Femur (tissue), 1 donor: ENCODE measurements around the gene ADAMTSL1.

Experiments used
- DNase-seq: peaks from one replicate; pipeline ENCODE4 v3.0.0-alpha.2; 2017

ADAMTSL1 gene

DNA sequence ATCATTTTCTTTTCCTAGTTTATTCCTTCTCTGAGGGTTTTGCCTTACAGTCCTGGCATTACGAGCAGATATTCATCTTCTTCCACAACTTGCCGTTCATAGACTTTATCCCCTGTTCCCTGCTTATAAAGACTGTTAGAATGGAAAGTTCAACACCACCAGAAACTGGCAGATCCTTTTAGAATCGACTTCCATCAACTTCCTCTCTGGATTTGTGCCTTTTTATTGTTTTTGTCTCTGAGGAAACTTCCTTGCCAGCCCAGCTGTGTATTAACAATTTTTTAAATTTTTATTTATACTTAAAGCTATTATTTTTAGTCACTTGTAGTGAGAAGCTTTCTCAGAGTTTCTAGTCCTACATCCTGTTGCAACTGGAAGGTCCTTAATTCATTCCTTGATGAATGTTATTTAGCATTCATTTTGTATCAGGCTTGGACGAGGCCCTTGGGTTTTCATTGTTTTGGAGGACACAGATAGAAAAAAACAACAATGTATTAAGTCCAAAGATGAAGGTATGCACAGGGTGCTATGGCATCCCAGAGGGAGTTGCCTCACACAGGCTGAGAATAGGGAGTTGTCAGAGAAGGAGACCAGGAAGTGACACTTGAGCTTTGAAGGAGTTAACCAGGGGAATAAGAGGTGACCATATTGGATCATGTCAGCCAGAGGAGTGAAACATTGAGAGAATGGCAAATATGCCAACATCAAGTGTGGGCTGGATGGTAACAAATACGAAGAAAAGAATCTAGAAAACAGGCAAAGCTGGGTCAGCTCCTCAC lies 81.3 kb downstream of the ADAMTSL1 start:
- DNase-seq, result no peak

DNA sequence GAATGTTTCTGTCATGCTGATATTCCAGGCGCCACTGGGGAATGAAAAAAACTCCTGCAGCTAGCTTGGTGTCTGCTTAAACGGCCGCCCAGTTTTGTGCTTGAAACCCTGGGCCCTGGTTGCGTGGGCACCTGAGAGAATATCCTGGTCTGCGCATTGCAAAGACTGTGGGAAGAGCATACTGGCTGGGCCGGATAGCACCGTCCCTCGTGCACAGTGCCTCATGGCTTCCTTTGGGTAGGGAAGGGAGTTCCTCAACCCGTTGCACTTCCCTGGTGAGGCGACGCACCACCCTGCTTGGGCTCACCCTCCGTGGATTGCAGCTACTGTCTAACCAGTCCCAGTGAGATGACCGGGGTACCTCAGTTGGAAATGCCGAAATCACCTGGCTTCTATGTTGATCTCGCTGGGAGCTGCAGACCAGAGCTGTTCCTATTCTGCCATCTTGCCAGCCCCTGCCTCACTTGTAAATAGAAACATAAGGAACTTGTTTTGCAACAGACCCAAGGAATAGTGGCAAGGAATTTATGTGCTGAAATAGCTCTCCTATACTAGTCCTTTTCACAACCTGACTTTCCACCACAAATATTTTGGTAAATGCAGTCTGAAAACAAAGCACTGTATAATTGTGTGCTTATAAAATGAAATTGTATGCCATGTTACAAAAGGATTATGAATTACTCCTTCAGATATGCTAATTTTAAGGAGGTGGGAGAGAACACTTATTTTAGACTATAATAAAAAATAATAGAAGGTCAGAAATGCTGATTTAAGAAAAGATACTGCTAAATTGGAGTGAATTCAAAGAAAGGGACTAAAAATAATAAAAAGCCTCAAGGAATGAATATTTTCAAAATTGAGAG lies 90.3 kb downstream of the ADAMTSL1 start:
- DNase-seq, result no peak

GRCh38 chr9:18566121-18566520 lies 92.2 kb downstream of the ADAMTSL1 start:
- DNase-seq, result no peak

GRCh38 chr9:18568973-18569372 lies 95.0 kb downstream of the ADAMTSL1 start:
- DNase-seq, result no peak

GRCh38 chr9:18569941-18570630 lies 96.1 kb downstream of the ADAMTSL1 start:
- no peak for DNase-seq

DNA sequence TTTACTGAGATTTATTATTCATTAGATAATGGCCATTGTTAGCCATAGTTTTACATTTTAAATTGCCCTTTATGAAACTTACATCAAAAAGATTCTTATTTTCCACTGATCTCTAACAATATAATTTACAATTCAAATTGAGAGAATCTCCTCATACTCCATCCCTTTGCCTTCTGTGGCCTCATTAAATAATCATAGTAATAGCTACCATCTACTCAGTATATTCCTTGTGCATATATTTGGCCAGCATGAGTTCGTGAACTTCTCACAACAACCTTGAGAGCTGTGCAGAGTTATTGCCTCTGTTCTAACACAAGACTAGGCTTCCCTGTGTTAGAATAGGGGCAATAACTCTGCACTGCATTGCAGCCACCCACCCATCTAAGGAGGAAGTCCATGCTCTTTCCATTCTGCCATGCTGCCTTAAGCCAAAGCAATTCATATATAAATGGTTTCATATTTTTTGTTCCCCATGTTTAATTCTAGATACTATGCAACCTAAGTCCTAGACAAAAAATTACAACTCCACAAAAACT lies 99.1 kb downstream of the ADAMTSL1 start:
- no peak for DNase-seq

DNA sequence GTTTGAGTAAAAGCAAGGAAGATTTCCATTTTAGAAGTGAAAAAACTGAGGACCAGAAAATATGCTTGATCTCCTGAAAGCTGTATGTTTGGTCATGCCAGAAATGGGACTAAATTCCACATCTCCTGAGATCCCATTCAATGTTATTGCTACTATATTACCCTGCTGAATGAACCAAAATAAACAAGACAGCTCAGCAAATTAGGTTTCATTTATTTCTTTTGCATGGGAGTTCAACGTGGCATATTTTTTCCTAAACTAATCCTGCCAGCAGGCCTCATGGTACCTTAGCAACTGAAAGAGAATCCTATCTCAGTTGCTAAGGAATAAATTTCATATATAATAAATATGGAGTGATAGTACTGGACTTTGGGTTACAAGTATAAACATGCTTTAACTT lies 101.7 kb downstream of the ADAMTSL1 start:
- DNase-seq, result no peak

DNA sequence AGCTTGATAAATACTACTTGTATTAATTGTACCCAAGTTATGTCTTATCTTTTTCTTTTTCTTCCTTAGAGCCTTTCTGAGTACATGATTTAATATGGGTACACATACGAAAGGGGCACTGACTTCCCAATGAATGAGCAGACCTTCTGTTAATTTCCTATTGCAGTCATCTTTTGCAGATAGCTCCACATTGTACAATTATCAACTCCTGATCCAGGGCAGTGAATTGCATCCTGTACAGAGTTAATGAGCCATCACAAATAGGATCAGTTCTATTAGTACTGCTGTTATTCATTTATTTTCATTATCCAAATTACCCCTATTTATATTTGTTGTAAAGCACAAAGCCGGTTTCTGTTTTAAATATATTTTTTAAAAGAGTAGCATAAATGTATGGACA lies 105.6 kb downstream of the ADAMTSL1 start:
- no peak for DNase-seq

- no peak for DNase-seq
Observed at GRCh38 chr9:18580151-18580550, 106.2 kb downstream of the ADAMTSL1 start.

GRCh38 chr9:18585996-18586395 lies 112.0 kb downstream of the ADAMTSL1 start:
- DNase-seq, result no peak

GRCh38 chr9:18588002-18588401 lies 114.0 kb downstream of the ADAMTSL1 start:
- DNase-seq, result no peak

DNA sequence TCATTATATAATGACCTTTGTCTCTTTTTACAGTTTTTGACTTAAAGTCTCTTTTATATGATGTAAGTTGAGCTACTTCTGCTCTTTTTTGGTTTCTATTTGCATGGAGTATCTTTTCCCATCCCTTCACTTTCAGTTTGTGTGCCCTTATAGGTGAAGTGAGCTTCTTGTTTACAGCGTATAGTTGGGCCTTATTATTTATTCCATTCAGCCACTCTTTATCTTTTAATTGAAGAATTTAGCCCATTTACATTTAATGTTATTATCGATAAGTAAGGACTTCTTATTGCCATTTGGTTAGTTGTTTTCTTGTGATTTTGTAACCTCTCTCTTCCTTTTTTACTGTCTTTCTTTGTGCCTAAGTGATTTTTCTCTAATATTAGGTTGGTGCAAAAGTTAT lies 117.3 kb downstream of the ADAMTSL1 start:
- no peak for DNase-seq

GRCh38 chr9:18594837-18595236 lies 120.9 kb downstream of the ADAMTSL1 start:
- no peak for DNase-seq

- DNase-seq, result peak; percentile 45
Observed at GRCh38 chr9:18595597-18595996, 121.6 kb downstream of the ADAMTSL1 start.

DNA sequence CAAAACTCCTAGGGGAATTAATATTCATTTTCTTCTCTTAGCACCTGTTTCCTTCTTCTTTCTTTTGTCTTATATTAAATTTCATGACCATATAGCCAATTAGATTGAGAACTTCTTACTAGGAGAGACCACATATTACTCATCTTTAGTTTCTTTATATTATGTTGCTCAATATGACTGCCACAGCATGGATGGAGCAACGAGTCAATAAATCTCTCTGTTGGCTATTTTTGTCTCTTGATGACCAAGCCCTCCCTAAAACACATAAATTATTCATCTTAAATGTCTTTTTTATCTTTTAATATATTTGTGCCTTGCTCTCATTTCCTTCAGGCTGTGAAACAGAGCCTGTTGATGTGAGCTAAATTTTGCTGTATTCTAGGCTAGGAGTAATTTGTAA lies 123.0 kb downstream of the ADAMTSL1 start:
- no peak for DNase-seq

DNA sequence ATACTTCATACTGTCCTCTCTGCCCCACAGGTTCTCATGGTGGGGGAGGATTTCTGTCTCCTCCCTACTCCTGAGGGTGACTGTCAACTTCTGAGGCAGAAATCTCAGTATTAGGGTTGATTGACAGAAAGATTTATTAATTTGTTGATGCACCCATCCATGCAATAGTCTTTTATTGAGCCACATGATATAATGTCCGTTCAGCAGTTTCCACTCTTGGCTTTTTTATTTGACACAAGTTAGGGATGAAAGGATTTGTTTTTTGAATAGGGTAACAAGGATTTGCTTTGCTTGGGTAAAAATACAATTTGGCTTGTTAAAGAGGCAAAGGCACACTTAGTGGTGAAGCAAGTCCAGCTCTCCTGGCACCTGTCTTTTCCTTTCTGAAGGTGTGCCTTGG lies 125.0 kb downstream of the ADAMTSL1 start:
- DNase-seq, result no peak

GRCh38 chr9:18601026-18601425 lies 127.1 kb downstream of the ADAMTSL1 start:
- DNase-seq, result no peak

DNA sequence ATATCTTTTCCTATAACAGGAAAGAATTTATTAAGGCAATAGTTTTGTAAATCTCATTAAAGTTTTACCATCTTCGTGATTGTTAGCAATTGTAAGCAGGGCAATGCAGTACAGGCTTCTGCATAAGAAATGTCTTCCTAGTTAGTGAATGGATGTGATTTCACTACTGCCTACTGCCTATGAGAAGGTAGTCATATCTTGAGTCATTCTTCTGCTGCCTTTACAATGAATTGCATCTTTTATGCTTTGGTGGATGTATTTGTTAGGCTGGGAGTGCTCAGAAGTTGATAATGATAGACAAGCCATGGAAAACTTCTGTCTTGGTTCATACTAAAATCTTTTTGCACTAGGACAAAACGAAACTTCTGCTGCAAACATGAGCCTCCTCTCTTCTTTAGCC lies 128.0 kb downstream of the ADAMTSL1 start:
- DNase-seq, result no peak

GRCh38 chr9:18604767-18605730 lies 131.1 kb downstream of the ADAMTSL1 start:
- DNase-seq, result no peak

- DNase-seq, result peak; percentile 67
Observed at GRCh38 chr9:18605766-18606180, 131.8 kb downstream of the ADAMTSL1 start.

GRCh38 chr9:18606281-18606680 lies 132.3 kb downstream of the ADAMTSL1 start:
- DNase-seq, result no peak

- DNase-seq, result no peak
Observed at GRCh38 chr9:18606846-18607245, 132.9 kb downstream of the ADAMTSL1 start.
